Endodermal cell (in vitro differentiated cells): ENCODE results near the gene NOS3. TPM values are rescaled to one million over a fixed set of nuclear protein-coding genes. Genes with fewer than 3 reads are reported as not detected.

ENCODE experiments used
- DNase-seq: peaks from one replicate; pipeline ENCODE4 v3.0.0-alpha.2; 2017
- H3K27ac ChIP-seq: 2 replicates; pipeline ENCODE4 v1.5.1; 2013; ENCODE audit warnings: mild to moderate bottlenecking, low read depth, low read length, moderate library complexity
- H3K27me3 ChIP-seq: 2 replicates; pipeline ENCODE4 v1.6.1; 2013; ENCODE audit warnings: mild to moderate bottlenecking, low read length, moderate library complexity; ENCODE audit not compliant: insufficient read depth, control insufficient read depth, poor library complexity, severe bottlenecking
- H3K36me3 ChIP-seq: 2 replicates; pipeline ENCODE4 v1.7.0; 2013; ENCODE audit warnings: mild to moderate bottlenecking, low read length, moderate library complexity; ENCODE audit not compliant: control insufficient read depth, insufficient read depth
- H3K4me1 ChIP-seq: one replicate; pipeline ENCODE4 v1.7.0; 2013; ENCODE audit warnings: low read length; ENCODE audit not compliant: control insufficient read depth, insufficient read depth
- H3K4me3 ChIP-seq: 2 replicates; pipeline ENCODE4 v1.5.1; 2013; ENCODE audit warnings: mild to moderate bottlenecking, low read length, moderate library complexity
- H3K9ac ChIP-seq: 2 replicates; pipeline ENCODE4 v1.6.1; 2013; ENCODE audit warnings: mild to moderate bottlenecking, low read length, moderate library complexity; ENCODE audit not compliant: poor library complexity, severe bottlenecking; ENCODE audit errors: extremely low read depth
- H3K9me3 ChIP-seq: 2 replicates; pipeline ENCODE4 v1.6.1; 2013; ENCODE audit warnings: mild to moderate bottlenecking, low read length, moderate library complexity; ENCODE audit not compliant: control insufficient read depth
- H3K27ac Mint-ChIP-seq: 2 replicates; pipeline ENCODE4 v1.8.0; 2020; ENCODE audit warnings: mixed read lengths
- H3K27me3 Mint-ChIP-seq: 2 replicates; pipeline ENCODE4 v1.8.0; 2021; ENCODE audit warnings: mild to moderate bottlenecking, mixed read lengths; ENCODE audit not compliant: insufficient read depth
- H3K36me3 Mint-ChIP-seq: 2 replicates; pipeline ENCODE4 v1.8.0; 2020; ENCODE audit warnings: low read depth, mixed read lengths
- H3K4me1 Mint-ChIP-seq: 2 replicates; pipeline ENCODE4 v1.8.0; 2020; ENCODE audit warnings: mixed read lengths
- H3K4me3 Mint-ChIP-seq: 2 replicates; pipeline ENCODE4 v1.8.0; 2020; ENCODE audit warnings: mild to moderate bottlenecking, moderate library complexity, mixed read lengths
- H3K9me3 Mint-ChIP-seq: 2 replicates; pipeline ENCODE4 v1.8.0; 2020; ENCODE audit warnings: mild to moderate bottlenecking, mixed read lengths
- CTCF ChIP-seq: fragments of 200-600 bp; sonication (generic); conservative IDR thresholded peaks from 2 replicates; pipeline ENCODE4 v1.5.0; 2021; ENCODE audit warnings: antibody characterized with exemption, mild to moderate bottlenecking
- whole genome bisulfite sequencing, 2 experiments: methylation state at CpG; one replicate each; pipeline versions ENCODE4 v1.1.5 to v1.1.7; 2013; ENCODE audit warnings: missing lambda C conversion rate in 2 of 2, mixed read lengths in 1 of 2; ENCODE audit not compliant: insufficient coverage in 1 of 2, insufficient read length in 1 of 2; 5-methylcytosine and 5-hydroxymethylcytosine counted together
- total RNA-seq, 2 donors: library from RNA; stranded (reverse); fragmentation: NEBNext Ultra II Directional in 1 of 2; extraction: Animal tissue kit (Norgen Biotek cat#: 25700) in 1 of 2; gene quantifications; 2 replicates in 1 of 2; 3 replicates in 1 of 2; pipeline ENCODE4 v1.2.1, GENCODE V29; 2021

NOS3 gene
- total RNA-seq, 2 donors from 2014 or later: 2.3 to 9.1 TPM

- no peak for TF ChIP-seq CTCF
These were observed 42.0 kb upstream of the NOS3 start for GRCh38 chr7:150948791-150949251.

GRCh38 chr7:150949564-150949963 lies 41.3 kb upstream of the NOS3 start:
- no peak overlapping the region for H3K4me3 Mint-ChIP-seq
- no peak for DNase-seq

More at GRCh38 chr7:150948791-150949251, 42.0 kb upstream of the NOS3 start:
- no peak overlapping the region for H3K4me3 Mint-ChIP-seq
- H3K27me3 ChIP-seq: peaks cover 5% of the 10 kb centered on the region
- H3K9ac ChIP-seq: no peak overlapping the region
- H3K27ac Mint-ChIP-seq: no peak overlapping the region
- peaks cover 8% of the 10 kb centered on the region for H3K4me1 Mint-ChIP-seq
- no peaks in the 10 kb centered on the region for H3K36me3 ChIP-seq
- H3K4me1 ChIP-seq: no peaks in the 10 kb centered on the region
- H3K27ac ChIP-seq: no peak overlapping the region
- no peaks in the 10 kb centered on the region for H3K36me3 Mint-ChIP-seq
- no peak for DNase-seq
- H3K4me3 ChIP-seq: no peak overlapping the region
- 85 to 93% methylated on average over 7 to 15 of the region's 15 CpGs for WGBS, 2 experiments
- H3K27me3 Mint-ChIP-seq: peaks cover 8% of the 10 kb centered on the region
- H3K9me3 Mint-ChIP-seq: no peaks in the 10 kb centered on the region
- no peaks in the 10 kb centered on the region for H3K9me3 ChIP-seq

GRCh38 chr7:150949971-150950491 lies 40.8 kb upstream of the NOS3 start:
- Histone ChIP-seq H3K4me1 (no peaks in the 10 kb centered on the region), H3K36me3 (no peaks in the 10 kb centered on the region), H3K27me3 (peaks cover 5% of the 10 kb centered on the region), H3K4me3 (no peak overlapping the region), H3K27ac (no peak overlapping the region), H3K9me3 (no peaks in the 10 kb centered on the region), H3K9ac (no peak overlapping the region)
- Mint-ChIP-seq H3K36me3 (no peaks in the 10 kb centered on the region), H3K27me3 (peaks cover 9% of the 10 kb centered on the region), H3K27ac (no peak overlapping the region), H3K9me3 (no peaks in the 10 kb centered on the region), H3K4me3 (no peak overlapping the region), H3K4me1 (peaks cover 10% of the 10 kb centered on the region)
- DNase-seq: no peak
- no peak for TF ChIP-seq CTCF
- 86% methylated on average over 9 to 16 of the region's 16 CpGs for WGBS, 2 experiments

More at GRCh38 chr7:150949564-150949963, 41.3 kb upstream of the NOS3 start:
- TF ChIP-seq CTCF: no peak
- no peaks in the 10 kb centered on the region for H3K36me3 Mint-ChIP-seq
- H3K27me3 ChIP-seq: peaks cover 5% of the 10 kb centered on the region
- no peaks in the 10 kb centered on the region for H3K4me1 ChIP-seq
- H3K27ac ChIP-seq: no peak overlapping the region
- H3K4me3 ChIP-seq: no peak overlapping the region
- no peak overlapping the region for H3K9ac ChIP-seq
- 70 to 86% methylated on average over 2 to 4 of the region's 4 CpGs for WGBS, 2 experiments
- no peaks in the 10 kb centered on the region for H3K9me3 ChIP-seq
- H3K27me3 Mint-ChIP-seq: peaks cover 8% of the 10 kb centered on the region
- peaks cover 8% of the 10 kb centered on the region for H3K4me1 Mint-ChIP-seq
- no peaks in the 10 kb centered on the region for H3K36me3 ChIP-seq
- no peak overlapping the region for H3K27ac Mint-ChIP-seq
- no peaks in the 10 kb centered on the region for H3K9me3 Mint-ChIP-seq
